Tibial nerve (tissue), 3 donors: ENCODE data around the gene CRYM.

Experiments used
- CTCF ChIP-seq, 5 experiments: fragments of 200-600 bp in 3 of 5; fragments of 450-650 bp in 2 of 5; sonication (generic) in 3 of 5; IDR thresholded peaks; one replicate each; pipeline ENCODE4 v1.5.1; 2016 to 2019; ENCODE audit warnings: antibody characterized with exemption in 5 of 5, mild to moderate bottlenecking in 3 of 5, moderate library complexity in 2 of 5
- POLR2A ChIP-seq, 2 donors: fragments of 450-650 bp; IDR thresholded peaks; one replicate each; pipeline ENCODE4 v1.6.1; 2017; ENCODE audit warnings: antibody characterized with exemption in 2 of 2, mild to moderate bottlenecking in 2 of 2, moderate library complexity in 2 of 2

- no peak for TF ChIP-seq POLR2A (IDR thresholded peaks at IDR 0.05)
- no peak for TF ChIP-seq CTCF (IDR thresholded peaks at IDR 0.05)
Measured at GRCh38 chr16:21263640-21264570, 14.2 kb downstream of the CRYM start.
